Cortex of kidney (tissue), 1 donor: ENCODE results near the gene KCNQ1OT1.

Experiments
- DNase-seq: peaks from one replicate; lab custom pipeline; 2025; lab: John Stamatoyannopoulos, UW

Gene KCNQ1OT1

DNA sequence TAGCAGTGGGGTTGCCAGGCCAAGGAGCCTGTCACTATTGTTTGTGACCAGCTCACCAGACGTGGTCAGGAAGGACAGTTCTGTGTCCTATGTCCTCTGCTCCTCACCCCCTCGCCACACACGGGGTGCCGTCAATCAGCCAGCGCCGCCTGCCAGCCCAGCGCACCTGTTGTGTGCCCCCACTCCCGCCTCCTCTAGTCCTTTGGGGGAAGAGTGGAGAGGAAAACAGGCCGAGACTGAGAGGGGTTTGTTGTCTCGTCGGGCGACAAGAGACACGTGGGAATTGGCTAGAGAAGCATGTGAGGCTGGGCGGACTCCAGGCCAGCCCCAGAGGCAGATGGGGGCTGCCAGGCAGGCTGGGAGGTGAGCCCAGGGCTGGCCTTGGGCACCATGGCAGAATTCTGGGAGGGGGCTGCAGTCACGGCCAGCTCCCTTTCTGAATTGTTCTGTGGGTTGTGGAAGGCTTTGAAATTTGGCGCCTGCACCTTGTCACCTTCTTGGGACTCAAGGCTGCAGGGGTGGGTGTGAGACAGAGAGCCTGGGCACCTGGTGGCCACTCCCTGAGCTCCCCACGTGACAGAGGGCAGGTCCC, 3.1 kb upstream of the KCNQ1OT1 start:
- no peak for DNase-seq

DNA sequence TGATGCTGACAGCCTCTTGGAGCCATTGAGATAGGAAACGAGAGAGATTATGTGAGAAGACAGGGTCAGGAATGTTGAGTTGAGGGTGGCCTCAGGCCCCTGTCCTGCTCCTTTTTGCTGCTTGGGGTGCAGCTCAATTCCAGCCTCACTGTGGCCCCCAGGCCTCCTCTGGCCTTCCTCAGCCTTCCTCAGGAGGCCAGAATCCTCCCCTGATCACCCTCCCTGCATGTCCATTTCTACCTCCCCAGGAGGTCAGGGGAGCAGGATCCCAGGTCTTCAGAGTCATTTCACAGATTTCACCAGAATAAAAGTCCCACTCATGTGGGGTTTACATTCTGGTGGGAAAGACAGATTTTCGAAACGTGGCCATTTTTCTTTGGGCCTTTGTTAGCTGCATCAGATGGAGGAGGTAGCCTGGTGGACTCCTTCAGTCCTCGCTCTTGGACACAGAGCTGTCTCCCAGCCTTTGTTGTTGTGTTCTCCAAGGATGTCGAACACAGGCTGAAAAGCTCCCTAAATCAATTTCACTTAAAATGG, 2.2 kb upstream of the KCNQ1OT1 start:
- no peak for DNase-seq

DNA sequence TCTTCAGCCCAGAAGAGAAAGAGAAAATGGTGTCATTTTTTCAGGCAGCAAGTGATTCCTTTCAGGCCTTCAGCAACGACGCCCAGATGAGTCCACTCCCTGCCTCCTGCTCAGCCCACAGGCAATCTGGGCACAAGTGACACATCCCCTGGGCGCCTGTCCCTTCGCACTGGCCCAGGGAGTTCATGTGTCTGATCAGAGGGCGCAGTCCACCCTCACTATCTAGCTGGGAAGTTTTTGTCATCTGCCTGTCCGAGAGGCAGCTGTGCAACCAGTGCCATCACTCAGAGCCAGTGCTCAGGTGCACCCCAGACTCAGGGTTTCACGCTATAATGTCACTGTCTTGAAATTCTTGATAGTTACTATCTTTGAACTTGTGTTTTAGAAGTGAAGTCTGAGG, 1.4 kb upstream of the KCNQ1OT1 start:
- no peak for DNase-seq

DNA sequence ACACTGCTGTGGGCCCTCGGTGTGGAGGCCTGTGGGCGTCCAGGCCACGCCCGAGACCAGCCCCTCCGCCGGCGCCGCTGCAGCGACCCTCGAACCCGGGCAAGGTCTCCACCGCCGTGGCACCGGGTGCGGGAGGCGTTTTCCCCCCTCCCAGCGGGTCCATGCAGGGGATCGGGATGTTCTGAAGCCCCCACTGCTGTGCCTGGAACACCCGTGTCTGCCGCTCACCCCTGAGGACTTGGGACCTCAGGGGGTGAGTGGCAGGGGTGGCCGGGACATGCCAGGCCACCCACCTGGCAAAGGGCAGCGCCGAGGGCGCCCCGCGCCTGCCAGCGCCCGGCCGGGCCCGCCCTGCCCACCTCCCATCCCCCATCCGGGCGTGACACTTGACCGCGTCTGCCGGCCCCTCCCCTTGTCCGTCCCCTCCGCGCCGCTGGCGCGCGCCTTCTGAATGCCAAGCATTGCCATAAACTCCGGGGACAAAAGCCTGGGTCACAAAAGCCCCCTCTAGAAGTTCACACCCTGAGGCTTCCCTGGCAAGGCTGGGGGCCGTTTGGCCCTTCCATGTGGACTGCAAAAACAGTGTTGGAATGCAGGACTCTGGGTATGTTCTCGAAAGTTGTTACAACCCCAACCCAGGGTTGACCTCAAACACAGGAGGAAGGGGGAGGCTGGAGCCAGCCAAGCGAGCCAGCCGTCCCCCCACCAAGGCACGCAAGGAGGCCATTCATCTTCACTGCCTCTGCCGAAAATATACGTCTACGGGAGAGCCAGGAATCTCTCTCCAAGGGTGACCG, 819 bp upstream of the KCNQ1OT1 start:
- no peak for DNase-seq

DNA sequence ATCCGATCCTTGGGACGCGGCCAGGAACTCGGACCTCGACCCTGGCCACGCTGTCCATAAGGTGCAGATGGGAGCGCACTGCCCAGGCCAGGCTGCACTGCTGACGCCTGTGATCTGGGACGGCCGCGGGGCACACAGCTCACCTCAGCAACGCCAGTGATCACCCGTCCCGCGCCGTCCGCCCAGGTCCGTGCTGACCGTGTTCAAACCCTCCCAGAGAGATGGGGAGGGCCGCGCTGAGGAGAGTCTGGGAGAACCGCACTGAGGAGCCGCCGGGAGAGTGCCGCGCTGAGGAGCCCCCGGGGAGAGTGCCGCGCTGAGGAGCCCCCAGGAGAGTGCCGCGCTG, 636 bp downstream of the KCNQ1OT1 start:
- no peak for DNase-seq

DNA sequence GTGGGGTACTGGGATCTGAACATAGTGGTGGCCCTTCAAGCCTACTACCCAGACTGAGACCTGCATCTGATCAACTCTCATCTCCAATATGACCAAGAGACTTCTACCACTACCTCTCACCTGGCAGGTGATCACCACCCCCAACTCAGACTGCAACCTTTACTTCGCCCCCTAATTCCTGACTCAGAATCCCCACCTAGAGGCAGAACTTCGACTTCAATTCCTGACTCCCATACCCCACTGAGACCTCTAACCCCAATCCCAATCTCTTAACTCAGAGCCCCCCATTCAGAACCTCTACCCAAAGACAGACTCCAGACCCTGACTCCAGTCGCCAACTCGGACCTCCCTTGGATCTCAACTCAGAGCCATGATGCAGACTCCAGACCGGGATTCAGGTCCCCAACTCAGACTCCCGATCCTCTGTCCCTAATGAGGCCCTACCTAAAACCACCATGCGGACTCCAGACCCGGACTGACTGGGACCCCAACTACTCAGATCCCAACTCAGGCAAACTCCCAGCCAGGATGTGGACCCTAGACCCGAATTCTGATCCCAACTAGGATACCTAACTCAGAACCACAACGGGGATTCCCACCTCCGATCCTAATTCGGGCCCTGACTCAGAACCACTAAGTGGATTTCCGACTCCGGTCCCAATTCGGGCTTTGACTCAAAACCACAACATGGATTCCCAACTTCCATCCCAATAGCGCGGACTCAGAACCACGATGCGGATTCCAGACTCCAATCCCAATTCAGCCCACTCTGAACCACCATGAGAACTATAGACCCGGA, 1.2 kb downstream of the KCNQ1OT1 start:
- DNase-seq: no peak

DNA sequence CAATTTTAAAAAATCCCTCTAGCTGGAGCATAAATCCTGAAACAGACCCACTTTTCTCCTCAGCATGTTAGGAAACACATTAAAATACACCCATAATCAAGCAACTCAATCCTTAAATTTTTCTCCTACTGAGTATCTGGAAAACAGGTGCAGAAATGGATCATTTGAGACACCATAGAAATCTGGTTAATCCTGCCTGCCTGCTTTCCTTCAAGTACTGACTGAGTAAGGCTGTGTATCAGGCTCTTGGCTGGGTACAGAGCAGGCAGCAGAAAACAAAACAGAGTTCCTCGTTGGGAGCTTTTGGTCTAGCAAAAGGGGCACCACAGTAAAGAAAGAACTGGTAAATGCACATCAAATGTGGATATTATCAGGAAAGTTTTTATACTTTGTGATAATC, 1.9 kb downstream of the KCNQ1OT1 start:
- DNase-seq: no peak

DNA sequence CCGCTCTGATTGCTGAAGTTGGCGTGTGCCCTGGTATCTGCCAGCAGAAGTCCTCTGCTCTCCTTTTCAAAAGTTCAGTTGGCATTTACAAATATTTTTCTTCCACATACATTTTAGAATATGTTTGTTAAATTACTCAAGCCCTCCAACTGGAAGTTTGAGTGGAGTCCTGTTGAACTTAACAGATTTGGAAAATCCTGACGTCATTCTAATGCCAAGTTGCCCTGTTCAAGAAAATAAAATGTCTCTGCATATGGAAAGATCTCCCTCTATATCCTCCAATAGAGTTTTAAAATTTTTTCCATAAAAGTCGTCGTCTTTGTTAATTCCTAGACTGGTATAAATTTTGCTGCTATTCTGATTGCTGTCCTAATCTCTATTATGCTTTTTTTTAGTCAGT, 3.3 kb downstream of the KCNQ1OT1 start:
- no peak for DNase-seq

DNA sequence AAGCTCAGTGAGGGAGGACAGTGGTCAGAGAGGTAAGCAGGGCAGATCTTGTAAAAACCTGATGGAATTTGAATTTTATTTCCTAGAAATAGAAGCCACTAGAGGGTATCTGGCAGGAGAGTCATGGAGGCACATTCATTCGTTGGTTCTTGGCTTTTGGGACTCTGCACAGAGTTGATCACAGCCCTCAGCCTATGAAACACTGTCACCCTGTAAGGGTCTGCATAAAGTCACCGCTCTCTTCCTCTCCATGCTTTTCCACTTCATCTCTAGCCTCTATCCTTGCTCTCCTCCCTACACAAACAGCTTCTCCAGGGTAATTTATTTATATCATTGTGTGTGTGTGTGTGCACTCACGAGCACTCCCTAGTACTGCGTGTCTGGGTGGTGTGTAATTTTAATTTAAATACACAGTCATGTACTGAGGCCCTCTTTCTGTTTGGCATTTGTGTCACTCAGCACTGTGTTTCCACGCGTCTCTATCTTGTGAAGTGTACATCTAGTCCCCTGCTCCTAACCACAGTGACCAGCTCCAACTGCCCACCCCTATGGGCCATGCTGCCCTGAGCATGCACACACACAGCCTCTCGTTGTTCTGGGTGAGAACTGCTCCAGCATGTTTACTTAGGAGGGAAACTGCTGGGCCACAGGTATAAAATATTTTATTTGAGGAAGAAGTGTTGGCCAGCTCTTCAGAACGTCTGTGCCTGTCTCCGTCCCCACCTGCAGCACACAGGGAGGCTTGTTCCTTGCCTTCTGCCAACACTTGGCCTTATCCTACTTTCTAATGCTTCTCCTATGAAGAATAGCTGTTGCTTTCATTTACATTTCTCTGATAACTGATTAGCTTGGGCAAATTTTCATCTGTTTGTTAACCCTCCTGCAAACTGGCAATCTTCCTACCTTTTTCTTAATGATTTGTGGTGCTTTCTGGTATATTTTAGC, 4.5 kb downstream of the KCNQ1OT1 start:
- no peak for DNase-seq

DNA sequence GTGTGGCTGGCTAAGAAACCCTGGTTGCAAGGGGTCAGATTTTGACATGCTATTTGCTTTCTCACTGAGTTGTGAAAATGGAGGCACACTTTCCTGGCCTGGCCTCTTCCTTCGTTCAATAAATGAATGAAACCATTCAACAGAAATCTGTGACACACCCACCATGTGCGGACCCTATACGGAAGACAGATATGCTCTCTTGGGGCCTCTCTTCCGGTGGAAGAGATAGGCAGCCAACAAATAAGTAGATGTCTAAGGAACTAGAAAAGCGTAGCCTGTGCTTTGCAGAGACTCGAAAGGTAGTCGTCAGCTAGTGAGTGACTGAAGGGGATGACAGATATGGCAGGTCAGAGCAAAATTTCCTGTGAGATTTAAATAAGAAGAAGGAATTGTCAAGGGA, 5.3 kb downstream of the KCNQ1OT1 start:
- no peak for DNase-seq

DNA sequence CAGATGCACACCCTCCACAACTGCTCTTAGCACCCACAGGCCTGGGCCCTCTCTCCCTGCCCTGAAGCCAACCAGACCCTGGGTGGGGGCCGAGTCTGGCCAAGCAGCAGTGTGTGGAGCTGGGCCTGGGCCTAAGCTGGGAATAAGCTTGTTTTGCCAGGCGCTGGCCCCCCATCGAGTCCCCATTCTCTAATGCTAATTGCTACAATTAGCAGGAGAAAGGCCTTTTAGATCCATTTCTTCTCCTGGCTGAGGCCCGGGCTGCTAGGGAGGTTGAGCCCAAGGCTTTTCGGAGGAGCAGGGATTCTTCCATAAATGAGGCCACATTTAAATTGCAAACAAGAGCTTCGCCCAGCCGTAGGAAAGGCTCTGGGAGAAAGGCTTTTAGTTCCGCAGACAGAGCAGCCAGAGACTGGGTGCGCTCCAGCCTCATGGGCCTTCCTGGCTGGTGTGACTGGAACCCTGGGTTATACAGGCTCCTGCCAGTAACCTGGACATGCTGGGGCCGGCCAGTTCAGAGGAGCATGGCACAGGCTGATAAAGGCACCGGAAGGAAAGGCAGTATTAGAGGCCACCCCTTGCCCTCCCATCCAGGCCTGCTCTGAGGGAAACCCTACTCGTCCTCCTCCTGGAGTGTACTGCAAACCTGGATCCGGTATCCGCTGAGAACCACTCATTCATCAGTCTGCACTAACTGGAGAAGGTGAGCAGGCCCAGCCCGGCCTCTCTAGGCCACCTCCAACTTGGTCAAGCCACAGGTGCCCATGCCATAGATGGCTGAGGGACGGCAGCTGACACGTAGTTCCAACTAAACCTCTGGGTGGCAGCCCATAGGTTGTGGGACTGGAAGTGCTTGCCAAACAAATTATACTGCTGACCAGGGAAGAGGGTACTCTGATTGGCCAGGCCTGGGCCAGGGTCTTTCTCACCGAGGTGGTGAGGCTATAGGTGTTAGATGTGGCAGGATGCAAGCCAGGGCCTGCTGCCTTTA, 6.2 kb downstream of the KCNQ1OT1 start:
- DNase-seq: no peak

DNA sequence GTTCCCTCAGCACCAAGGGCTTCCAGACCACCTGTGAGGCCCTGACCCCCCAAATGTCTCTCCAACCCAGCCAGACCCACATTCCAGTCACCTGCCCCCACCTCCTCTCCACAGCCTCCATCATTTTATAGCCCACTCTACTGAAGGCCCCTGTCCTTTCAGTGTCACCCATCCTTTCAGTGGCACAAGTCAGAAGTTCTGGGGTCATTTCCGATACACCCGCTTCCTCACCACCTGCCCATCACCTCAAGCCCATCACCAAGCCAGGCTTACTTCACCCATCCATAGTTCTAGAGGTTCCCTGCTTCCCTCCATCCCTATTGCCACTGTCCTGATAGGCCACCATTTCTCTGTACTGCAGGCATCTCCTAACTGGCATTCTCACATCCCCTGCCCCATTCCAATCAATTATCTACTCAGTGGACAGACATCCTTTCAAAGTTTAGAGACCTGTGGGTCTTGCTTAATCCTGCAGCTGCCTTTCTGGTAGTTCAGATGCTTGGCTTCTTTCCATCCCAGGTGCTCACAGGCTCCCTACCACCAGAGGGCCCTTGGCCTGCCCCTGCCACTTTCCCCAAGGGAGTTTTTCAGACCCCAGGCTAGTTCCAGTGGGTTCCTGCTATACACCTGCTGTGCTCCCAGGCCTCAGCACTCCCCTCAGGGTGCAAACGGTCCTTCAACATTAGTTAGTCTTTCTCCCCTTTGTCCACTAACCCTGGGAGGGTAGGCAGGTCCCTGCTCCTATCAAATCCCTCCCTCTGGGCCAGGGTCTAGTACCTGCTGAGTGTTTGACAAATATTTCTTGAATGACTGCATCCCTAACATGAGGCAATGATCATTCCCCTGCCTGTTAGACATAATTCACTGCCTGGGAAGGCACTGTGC, 7.6 kb downstream of the KCNQ1OT1 start:
- no peak for DNase-seq

DNA sequence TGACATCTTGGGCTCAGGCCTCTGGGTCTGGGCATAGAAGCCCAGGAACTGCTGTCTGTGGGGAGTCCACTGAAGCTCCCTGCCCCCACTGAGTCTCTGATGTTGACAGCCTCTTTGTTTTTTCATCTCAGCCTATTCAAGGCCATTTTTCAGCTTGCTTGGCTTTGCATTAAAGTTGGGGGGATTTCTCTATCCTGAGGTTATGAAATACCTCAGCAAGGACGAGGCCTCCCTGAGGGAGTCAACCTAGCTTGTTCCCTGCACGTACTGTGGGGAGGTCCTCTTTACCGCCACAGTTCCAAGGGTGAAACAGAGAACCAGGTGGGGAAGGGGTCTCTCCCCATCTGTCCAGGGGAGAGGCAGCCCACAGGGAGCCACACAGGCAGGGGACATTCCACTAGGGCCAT, 8.4 kb downstream of the KCNQ1OT1 start:
- DNase-seq: no peak

DNA sequence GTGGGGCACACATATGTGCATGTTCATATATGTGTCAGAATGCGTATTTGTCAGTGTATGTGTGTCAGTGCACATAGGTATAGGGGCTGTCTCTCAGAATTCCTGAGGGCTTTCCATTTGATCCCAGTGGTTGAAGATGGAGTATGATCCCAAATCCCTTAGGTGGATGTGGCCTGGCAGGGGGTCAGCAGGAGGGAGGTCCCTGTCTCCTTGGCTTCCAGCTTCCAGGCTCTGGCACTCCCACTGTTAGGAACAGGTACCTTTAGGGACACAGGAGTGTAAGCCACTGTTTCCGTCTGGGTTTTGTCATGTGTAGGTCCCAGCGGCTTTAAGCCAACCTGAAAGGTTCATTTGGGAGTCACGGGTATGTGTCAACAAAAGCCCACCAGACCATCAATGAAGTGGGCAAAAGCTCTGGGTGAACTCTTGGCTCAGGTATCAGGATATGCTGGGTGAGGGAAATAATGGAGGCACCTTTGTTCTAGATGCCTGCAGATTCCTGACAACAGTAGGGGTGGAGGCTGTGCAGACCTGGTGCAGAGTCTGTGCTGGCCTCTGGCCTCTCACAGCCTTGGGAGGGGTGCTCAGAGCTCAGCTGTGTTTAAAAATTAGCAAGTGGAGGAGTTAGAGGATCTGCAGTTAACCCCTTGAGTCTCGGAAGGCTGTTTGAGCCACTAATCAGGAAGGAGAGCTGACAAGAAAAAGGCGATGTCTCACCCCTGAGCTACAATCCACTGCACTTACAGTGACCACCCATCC, 9.0 kb downstream of the KCNQ1OT1 start:
- no peak for DNase-seq

DNA sequence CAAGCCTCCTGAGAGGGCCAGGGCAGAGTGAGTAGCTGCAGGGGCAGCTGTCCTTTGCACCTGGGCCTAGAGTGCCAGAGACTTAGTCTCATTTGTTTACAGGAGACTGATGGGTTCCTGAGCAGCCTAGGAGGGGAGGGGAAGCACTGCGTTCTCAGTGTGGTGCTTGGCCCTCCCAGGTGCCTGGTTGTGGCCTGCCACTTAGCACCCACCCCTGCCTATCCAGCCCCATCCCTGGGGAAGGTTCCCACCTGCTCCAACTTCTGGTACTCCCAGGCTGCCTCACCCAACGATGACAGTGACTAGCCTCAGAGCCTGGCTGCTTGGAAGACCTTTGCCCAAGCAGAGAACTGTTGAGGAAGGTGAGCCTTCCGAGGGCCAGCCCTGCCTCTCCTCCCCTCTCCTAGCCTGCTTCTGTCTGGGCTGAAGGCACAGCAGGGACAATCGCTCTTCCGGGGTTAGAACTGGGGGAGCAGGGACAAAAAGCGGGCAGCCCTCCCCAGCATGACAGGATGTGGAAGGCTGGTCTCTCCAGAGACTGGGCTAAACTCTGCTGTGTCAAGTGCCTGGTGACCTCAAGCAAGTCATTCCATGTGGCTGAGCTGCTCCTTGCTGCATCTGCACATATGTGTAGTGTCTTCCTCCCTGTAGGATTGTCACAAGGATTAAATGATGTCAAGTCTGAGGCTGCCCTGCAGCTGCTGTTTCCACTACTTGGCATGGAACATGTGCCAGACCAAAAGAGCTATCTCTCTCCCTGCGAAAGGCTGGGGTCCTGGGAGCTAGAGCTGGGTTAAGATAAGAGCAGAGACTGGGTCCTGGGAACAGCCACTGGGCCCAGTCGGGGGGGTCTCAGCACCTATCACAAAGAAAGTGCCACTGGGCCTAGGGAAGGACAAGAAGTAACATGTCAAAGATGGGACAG, 9.9 kb downstream of the KCNQ1OT1 start:
- DNase-seq: no peak

DNA sequence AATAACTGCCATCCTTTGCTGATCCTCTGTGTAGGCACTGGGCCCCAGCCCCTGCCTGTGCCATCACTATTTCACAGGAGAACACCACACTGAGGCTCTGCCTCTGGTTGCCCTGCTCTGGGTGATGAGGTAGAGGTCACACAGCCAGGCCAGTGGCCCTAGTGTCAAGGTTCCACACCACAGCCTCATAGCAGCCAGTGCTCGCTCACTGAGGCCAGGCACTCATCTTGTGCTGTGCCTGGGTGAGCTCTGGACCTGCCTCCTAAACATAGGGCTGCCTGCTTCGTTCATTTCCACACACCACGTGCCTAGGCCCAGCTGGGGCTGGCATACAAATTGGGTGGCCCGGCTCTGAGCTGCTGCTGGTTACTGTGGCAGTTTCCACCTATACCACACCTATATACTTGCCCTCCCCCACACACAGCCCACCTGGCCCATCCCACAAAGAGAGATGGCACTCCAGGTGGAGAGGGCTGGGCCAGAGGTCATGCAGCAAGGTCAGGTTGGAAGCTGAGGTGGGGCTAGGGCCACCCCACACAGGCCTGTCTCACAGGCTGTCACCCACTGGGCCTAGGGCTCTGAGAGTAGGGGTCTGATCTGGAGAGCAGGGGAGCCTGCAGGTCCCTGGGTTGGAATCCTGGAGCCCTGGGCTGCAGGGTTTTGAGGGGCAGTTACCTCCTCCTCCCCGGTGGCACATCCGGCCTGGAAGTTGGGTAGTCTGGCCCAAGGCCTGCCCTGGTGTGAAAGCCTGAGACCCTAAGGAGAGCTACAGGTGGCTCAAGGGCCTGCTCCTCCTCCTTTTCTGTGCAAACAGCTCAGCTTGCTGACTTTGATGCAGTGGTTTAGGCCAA, 11.2 kb downstream of the KCNQ1OT1 start:
- DNase-seq: no peak

DNA sequence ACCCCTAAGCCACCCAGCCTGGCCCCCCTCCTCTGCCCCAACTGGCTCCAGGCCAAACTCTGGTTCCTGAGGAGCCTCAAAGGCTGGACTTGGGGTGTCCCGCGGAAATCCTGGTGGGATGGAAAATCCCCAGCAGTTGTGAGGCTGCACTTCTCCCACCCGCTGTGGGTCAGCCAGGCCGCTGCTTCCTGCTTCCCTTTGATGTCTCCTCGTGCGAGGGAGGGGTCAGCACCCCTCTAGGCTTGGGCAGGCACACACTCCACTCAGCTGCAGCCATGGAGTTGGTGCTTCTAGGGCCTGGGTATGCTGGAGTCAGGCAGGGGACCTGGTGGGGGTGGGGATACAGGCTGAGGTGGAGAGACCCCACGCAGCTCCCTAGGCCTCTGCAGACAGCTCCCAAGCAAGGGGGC, 12.0 kb downstream of the KCNQ1OT1 start:
- no peak for DNase-seq
